GM18502 (cell line): Measurements from ENCODE around the gene SSBP3.

Source experiments
- ATAC-seq: cut with Tn5 transposase; IDR thresholded peaks from one replicate; pipeline ENCODE4 v1.9.1; 2021; ENCODE audit warnings: mild to moderate bottlenecking; ENCODE audit not compliant: unreplicated experiment, poor library complexity

The SSBP3 gene

DNA sequence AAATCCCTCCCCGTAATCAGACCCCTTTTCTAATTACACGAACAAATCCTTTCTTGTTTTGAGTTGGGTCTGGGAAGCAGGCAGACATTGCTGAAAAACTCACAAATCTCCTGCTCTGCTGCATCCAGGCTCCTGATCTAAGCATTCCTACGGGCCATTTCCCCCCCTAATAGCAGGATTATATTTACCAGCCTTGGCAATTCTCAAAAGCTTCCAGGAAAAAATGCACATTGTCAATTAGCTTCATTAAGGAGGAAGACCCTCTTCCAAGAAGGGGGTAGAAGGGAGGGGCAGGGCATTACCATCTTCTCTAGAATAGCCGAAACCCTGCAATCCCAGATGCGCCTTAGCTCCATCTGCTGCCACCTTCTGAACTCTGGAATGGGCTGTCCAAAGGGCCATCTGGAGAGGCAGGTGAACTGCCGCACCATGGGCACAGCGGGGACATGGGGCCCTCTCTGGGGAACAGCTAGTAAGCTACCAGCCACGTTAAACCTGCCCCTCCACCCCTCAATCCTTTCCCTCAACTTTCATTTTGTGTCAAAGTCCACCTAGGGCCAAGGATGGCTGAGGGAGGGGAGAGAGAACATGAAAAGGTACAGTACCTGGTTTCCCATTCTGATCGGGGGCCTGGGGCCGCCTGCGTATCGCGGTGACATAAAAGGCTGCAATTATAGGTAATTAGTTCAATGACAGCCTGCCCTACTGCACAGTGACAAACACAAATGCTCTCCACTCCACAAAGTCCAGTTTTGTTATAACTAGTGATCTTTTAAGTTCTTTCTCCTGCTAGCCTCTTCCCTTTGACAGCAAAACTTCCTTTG is 149.5 kb downstream of the SSBP3 start:
- ATAC-seq, result no peak

DNA sequence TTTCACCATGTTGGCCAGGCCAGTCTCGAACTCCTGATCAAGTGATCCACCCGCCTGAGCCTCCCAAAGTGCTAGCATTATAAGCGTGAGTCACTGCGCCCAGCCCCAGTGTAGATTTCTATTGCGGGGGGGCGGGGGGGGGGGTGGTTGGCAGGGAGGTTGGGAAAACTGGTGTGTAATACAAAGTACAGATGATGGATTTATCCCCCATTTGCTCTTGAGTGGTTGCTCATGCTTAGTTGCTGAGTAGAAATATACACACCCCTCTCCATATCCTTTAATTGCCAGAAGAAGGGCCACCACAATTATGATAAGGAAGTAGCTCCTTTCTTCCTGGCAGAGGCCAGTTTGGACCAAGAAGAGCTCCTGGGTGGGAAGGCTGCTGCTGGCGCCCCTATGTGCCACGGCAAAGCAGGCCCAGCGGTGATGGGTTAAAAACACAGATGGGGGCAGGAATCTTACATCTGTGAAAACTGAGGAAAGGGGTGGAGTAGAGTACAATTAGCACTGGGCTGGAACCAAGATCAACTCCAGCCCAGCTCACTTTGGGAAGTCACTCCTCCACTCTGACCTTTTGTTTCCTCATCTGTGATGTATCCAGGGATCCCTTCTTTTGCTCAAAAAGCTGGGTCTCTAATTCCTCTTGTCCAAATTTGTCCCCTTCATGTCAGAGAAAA is 151.0 kb downstream of the SSBP3 start:
- ATAC-seq, result no peak

DNA sequence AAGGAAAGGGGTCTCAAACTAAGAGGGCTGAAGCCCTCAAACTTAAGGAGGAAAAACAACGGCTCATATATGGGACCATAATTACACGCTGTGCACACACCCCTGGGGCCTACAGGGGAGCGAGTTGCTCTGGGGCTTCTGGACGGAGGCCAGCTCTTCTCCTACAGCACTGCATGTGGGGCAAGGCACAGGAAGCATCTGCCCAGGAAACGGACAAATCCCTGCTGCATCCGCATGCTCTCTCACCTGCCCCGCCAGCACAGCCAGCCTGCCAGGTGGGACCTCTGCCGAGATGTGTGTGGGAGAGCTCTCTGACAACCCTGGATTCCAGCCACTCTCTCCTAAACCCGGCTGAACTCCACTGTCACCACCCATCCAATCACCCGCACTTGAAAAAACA is 152.1 kb downstream of the SSBP3 start:
- ATAC-seq, result no peak

DNA sequence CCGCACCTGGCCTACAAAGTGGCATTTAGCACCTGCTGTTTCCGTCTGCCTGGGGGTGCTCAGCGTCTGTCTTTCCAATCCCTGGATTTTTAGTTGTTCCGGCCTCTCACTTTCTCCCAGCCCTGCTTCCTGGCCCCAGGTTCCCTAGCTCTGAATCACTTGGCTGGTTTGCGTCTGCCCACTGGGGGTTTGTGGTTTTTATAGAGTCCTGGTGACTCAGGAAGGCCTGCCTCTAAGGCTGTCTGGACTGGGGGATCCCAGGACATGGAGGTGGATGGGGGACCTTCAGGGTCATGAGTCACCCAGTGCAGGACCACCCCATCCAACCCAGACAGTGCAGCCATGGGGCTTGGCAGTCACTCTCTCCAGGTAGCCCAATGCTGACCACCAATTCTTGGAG is 152.7 kb downstream of the SSBP3 start:
- ATAC-seq, result no peak

DNA sequence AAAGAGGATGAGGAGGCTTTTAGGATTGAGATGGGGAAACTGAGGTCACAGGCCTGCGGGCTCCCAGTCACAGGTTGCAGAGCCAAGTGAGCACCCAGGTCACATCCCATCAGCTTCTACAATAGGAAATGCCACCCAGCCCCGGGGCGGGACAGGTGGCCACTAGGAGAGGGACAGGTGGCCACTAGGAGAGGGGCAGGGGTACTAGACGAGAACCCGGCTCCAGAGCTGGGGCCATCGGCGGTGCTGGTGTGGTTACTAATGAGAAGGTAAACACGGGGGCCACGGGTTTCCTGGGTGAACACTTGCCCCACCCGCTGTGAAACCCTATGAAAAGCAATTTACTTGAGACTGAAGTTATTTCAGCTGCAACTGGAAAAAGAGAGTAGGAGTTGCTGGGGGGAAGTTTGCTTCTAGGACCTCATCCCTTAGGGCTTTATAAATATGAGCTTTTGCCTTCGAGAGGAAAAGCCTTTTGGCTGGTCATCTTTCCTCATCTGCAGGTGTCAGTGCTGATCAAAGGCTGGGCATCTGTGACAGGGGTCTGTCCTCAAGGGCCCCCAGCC is 153.7 kb downstream of the SSBP3 start:
- ATAC-seq, result no peak

DNA sequence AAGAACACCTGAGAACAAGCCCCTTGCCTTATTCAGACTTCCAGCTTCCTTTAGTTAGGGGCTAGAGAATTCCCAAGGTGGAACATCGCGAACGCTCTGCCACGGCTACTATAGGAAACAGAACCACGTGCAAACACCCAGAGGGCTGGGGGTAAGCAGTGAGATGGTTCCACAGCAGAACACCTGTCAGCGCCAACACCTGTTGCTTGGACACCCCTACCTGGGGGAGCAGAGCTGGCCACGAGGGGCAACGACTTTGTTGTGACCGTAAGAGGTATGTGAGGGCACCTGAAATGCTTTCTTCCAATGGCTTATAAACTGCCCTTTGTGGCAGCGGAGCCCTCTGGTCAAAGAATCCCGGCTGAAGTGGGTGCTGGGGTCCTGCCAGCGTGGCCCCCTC is 155.5 kb downstream of the SSBP3 start:
- ATAC-seq, result no peak

DNA sequence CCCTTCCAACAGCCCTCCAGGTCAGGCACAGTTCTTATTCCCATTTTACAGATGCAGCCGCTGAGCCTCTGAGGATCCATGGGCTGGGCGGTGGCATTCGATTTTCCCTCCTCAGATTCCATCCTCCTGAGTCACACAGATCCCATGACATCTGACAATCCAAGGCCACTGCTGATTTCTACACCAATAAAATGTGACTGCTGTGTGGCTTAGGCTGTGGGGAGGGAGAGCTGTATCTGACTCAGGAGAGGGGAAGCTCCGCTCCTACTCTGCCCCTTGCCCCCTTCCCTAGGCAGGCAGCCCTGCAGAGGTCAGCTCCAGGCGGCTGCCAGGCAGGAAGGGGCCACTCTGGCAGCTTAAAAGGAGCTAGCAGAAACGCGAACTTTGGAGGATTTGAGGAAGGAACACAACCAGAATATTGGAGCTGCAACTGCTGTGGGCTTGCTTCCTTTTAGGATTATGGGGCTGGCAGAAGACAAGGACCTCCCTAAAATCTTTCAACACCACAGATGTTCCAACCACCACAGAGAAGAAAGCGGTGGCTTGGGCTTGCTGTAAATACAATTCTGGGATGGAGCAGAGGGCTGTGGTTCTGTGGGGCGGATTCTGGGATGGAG is 156.3 kb downstream of the SSBP3 start:
- ATAC-seq, result no peak

DNA sequence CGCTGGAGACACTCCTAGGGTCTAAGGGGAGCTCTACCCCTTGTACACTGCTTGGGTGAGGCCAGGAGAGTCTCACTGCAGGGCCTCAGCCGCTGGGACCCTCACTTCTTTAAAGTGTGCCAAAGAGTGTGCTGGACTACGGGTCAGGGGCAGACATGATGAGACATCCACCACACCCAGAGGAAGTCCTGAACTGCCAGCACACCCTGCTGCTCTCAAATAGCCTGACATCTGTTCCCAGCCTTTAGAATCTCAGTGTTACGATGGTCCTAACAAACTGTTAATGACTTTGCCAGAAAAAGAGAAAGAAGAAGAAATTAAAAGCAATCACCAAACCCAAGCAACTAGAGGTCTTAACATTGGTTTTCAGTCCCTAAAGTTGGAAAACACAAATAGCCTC is 157.2 kb downstream of the SSBP3 start:
- no peak for ATAC-seq

DNA sequence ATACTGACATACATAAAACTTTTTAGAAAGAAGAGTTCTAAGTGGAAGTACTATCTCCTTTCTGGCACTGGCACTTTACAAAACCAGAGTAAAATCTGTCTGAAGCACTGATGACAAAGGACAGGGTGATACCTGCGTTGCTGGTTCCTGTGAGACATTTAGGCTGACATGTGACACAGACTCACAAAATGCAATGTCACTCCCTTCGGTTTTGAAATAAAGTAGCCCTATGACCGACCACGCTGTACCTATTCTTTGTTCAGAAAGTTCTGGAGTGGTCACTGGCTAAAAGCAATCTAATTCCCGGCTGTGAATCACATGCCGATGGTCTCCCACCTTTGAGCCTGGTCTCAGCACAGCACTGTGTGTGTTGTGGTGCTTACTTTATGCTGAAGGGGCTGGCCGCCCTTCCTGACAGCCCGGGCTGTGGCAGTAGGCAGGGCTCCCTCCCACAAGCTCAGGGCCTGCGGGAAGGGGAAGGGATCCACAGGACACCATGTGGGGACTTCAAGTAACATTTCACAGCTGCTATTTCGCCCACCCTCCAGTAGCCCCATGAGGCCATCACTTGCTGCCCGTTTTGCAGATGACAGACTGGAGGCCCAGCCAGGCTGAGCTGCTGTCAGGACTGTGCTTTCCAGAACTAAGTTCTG is 158.2 kb downstream of the SSBP3 start:
- no peak for ATAC-seq

DNA sequence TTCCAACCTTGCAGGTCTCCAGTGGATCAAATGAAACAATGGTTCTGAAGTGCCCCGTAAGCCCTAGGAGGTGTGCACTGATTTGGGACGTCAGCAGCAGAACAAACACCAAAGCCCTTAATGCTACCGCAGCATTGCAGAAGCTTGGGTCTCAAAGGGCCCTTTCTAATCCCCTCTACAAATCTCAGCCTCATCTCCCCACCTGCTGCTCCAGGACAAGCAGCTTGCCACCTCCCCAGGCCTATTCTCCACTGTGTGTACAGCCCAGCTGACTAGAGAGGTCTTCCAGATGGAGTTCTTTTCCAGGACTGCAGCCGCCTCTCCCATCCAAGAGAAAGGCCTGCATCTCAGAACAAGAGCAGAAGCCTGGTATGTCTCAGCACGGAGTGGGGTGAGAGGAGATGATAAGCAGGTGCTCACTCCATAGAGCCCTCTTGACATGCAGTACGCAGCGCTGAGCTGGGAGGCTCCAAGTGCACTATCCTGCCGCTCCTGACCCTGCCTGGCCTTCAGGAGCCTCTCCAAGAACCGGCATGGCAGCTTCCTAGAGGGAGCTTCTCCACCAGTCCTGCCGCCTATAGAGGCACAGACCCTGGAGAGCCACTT is 160.0 kb downstream of the SSBP3 start:
- no peak for ATAC-seq

DNA sequence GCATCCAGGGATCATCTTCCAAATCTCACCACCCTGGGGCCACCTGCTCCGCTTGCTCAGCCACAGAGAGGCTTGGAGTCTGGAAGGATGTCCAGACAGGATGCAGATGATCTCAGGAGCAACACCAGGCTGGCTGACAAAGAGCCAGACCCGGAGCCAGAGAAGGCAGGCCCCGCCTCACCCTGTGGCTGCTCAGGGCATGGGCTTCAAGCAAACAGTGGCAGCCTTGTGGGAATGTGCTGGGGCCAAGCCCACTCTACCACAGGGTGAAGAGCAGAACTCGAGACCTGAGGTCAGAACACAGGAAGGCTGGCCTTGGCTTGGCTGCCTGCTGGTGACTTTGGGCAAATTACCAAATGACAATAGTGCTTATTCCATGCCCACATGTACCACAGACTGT is 160.7 kb downstream of the SSBP3 start:
- ATAC-seq, result no peak

DNA sequence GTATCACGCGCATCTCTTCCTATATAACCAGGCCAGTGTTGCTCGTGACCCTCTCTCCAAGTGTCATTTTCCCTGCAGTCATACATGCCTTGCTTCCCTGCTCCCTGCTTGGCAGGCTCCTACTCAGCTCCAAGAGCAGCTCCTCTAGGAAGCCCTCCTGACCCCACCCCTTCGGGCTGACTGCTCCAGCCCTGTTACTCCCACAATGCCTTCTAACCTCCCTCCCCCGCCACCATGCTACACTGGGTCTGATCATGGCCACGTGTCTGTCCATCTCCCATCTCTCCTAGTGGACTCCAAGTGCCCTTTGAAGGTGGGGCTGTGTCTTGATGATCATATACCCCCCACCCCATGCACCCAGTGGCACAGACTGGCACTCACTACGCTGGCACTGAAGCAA is 161.5 kb downstream of the SSBP3 start:
- ATAC-seq, result no peak

DNA sequence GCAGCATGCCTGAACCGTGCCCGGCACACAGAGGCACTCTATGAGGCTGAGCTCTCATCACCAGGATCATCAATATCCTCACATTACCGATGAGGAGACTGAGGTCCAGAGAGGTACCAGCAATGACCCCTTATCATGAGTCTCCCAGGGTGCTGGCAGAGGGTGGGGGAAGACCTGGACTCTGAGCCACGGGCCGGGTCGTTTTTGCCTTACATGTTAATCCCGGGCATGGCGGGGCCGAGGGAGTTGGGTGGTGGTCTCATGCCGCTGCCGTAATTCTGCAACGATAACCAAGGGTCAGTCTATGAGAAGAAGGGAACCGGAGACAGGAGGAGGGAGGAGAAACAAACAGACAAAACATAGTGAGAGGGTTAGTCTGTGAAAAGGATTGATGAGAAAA is 163.2 kb downstream of the SSBP3 start:
- no peak for ATAC-seq

DNA sequence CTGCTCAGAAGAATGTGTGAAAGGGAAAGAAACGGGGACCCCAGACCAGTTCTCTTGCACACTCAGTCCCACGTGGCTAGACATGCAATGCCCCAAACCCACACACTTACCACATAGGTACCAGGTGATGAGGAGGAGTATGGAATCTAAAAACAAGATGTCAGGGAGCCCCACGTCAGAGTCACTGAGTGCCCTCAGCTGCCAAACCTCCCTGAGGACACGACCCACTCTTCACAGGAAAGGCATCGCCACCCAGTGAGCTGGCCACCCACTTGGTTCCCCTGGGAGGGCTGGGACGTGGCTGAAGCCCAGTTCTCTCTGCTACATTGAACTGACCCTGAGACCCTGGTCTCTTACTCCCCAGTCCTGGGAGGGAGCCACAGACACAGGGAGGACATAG is 164.8 kb downstream of the SSBP3 start:
- no peak for ATAC-seq

DNA sequence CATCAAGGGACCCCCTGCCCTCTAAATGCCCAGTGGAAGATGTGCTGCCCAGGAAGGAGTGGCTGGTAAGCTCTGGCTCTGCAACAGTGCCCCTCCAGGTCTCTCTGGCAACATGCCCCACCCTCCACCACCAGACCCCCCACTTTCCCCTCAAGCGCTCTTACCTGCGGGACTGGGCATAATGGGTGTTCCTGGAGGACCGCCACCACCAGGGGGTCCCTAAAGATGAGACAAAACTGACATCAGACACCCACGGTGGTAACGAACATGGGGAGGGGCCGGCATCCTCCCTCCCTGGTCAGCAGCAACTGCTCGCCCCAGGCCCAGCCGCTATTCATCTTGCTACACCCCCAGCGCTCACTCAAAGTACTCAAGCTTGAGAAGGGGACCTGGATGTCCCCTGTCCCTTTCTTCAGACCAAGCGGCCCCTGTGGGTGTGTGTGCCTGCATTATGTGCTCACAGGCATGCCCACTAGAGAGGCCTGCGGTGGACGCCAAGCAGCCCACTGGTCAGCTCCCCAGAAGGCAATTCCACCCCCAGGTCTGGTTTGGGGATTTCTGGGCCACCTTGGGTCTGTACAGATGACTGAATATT is 165.4 kb downstream of the SSBP3 start:
- ATAC-seq, result no peak

DNA sequence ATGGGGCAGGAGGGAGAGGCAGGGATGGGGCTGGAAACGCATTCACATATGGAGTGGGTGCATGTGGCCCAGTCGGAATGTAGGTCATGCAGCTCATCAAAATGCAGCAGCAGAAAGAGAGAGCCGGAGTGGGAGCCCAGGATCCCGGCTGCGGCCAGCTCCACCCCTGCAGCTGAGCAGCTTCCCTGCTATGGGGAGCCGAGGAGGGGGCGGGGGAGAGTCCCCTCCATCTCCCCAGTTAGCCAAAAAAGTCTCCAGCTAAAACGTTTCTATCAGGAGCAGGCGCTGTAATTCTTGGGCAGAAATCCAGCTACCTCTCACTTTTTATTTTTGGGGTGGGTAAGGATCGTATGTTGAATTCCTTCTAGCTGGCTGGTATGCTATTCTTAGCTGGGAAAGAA is 166.6 kb downstream of the SSBP3 start:
- no peak for ATAC-seq

DNA sequence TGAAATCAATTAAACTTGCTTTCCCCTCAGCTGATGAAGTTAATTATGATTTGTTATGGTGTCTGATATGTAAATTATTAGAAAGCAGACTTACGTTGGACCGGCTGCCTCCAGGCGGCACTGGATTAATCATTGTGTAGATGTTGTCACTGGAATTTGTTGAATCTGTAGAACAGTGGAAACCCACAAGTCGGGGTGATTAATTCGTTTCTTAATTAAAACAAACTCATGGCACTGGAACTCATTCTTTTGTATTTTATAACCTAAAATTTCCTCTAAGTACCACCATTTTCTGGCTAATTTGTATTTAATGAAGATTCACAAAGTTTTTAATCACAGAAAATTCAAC is 167.2 kb downstream of the SSBP3 start:
- no peak for ATAC-seq

DNA sequence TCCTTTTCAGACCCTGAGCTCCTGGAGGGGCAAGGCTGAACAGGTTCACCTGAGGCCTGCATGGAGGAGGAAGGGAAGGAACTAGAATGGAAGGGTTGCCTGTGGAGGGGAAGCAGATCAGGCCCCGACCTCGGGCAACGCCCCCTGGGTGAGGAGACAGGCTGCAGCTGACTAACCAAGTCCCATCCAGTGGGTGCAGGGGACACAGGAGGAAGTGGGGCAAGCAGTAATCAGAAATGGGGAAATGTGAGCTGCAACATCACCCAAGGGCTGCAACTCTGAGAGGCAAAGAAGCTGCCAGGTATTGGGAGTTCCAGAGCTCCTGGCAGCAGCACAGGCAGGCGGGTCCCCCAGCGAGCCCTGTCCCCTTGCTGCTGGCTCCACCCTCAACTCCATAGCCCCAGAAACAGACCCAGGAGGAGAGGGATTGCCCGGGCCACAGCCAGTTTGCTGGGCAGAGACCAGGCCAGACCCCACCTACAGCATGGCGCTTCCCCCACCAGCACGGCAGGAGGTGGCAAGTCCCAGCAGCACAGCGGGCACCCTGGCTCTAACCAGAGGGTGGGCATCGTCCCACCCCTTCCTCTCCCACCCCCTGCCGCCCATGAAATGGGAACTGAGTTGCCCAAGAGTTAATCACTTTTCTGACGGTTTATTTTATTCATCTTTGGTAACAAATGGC is 167.7 kb downstream of the SSBP3 start:
- ATAC-seq, result no peak

DNA sequence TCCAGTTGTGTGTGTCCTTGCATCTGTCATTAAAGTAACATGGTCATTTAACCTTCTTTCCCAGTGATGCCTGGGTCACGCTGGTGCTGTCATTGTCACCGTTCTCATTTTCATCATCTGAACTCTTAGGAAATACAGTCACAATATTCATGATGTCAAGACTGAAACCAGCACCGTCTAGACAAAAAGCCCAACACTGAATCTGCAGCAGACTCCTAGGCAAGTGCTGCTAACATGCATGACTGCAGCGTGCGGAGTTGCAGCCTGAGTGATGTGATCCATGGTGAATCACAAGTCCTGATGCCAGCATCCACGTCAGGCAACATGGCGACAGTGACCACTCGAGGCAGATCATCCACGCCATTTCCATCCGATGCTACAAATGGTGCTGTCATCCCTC is 168.6 kb downstream of the SSBP3 start:
- ATAC-seq, result no peak

DNA sequence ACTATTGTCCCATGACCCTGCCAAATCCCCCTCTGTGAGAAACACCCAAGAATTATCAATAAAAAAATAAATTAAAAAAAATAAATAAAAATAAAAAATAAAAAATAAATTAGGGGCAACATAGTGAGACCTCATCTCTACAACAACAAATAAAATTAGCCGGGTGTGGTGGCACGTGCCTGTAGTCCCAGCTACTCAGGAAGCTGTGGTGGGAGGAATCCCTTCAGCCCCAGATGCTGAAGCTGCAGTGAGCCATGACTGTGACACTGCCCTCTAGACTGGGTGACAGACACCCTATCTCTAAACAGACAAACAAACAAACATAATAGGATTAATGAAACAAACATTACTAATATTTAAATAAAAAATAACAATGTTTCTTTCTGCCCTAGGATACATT is 171.9 kb downstream of the SSBP3 start:
- no peak for ATAC-seq
